ENCODE results near the gene TMEM259.

DNA sequence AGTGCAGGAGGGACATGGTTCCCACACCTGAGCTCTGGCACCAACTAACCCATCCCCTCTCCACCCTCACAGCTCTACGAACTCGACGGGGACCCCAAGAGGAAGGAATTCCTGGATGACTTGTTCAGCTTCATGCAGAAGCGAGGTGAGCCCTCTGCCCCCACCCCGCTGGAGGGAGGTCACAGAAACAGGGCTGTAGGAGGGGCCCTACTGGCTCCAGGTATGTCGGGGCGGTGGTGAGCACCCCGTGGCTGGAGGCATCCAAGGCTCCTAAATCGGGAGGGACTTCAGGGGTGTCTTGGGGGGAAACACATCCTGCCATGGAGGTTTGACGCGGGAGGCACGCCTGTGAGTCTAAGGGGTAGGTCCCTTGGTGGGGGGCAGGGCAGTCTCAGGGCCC is 60.9 kb downstream of the TMEM259 start:
- TF ChIP-seq EP300 (IDR thresholded peaks at IDR 0.05; ENCODE audit: borderline replicate concordance) (no peak), TAF1 (IDR thresholded peaks at IDR 0.05; ENCODE audit: low read depth) (no peak)

All from Ishikawa (cell line).